CD4-positive, alpha-beta T cell treated with Interleukin-4 for 1 hour (primary cell): ENCODE measurements around the gene PHF20.
"Not testable (repeated sequence)": the region's sequence is repeated elsewhere in the genome, so short reads cannot be mapped to it uniquely, and the experiment has no call there.

Source experiments
- DNase-seq, 2 donors: peaks; one replicate each; pipeline ENCODE4 v3.0.0-alpha.2; 2020 to 2022

PHF20 gene

DNA sequence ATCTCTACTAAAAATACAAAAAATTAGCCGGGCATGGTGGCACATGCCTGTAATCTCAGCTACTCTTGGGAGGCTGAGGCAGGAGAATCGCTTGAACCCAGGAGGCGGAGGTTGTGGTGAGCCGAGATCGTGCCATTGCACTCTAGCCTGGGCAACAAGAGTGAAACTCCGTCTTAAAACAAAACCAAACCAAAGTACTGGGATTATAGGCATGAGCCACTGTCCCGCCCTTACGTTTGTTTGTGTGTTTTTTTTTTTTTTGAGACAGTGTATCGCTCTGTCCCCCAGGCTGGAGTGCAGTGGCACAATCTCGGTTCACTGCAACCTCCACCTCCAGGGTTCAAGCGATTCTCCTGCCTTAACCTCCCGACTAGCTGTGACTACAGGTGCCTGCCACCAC is 12.0 kb downstream of the PHF20 start:
- DNase-seq: not testable (repeated sequence)

DNA sequence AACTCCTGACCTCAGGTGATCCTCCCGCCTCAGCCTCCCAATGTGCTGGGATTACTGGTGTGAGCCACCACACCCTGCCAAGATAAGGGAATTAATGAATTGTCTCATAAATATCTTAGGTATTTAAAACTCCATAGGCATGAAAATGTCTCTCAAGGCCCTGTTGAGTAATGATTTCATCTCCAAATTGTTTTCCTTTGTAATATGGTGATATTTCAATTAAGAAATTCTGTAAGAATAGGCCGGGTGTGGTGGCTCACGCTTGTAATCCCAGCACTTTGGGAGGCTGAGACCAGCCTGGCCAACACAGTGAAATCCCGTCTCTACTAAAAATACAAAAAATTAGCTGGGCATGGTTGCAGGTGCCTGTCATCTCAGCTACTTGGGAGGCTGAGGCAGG is 13.7 kb downstream of the PHF20 start:
- DNase-seq: not testable (repeated sequence)

DNA sequence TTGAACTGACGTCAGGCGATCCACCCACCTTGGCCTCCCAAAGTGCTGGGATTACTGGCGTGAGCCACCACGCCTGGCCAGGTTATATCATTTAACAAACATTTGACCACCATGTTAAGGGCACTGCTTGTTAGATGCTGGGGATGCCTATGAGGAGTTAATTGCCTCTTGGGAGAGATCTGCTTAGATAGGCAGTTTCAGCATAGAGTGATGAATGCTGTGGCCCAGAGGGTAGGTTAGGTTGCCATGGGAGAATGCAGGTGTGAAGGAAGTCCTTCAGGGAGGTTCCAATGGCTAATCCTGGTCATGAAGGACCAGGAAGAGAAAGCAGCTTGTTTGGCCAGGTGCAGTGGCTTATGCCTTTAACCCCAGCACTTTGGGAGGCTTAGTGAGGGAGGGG is 17.0 kb downstream of the PHF20 start:
- no peak for DNase-seq

DNA sequence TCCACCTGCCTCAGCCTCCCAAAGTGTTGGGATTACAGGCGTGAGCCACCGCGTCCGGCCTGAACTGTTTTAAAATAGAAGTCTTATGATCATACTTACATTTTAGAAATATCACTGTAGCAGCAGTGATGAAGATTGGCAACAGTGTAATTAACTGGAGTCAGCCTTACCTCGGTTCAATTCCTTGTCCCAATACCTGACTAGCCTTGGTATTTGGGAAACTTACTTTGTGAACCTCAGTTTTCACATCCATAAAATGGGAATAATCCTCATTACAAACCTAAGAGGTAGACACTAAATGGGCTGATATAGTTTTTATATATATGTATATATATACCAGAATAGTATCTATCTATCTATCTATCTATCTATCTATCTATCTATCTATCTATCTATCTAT is 19.3 kb downstream of the PHF20 start:
- DNase-seq: no peak

DNA sequence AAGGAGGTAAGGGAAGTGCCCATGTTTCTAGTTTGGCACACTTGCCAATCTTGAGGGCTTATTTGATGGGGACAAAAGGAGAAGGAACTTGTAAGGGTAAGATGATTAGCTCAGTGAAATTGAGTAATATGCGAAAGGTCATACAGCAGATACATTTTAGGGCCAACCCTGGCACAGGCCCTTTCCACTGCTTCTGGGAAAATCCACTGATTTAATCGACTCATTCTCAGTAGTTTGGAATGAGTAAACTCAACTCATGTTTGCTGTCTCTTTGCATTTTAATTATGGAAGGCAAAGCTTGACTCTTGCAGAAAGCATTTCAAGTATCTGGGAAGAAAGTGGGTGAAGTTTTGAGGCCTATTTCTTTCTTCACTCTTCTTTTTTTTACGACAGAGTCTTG is 20.0 kb downstream of the PHF20 start:
- DNase-seq: no peak

DNA sequence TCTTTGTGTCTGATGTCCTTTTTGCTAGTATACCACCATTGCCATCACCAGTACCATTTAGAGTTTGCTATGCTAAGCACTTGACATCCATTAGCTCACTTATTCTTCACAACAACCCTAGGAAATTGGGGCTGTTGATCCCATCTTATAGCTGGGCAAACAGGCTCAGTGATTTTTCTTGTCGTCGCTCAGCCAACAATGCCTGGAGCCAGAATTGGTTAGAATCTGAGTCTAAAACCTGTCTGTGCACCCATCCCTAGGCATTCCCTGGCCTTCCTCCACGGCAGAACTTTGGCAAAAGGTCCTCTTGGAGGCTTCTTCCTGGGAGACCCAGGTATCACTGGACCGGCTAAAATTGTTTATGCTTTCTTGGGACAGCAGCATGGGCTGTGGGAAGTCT is 20.9 kb downstream of the PHF20 start:
- DNase-seq: no peak

DNA sequence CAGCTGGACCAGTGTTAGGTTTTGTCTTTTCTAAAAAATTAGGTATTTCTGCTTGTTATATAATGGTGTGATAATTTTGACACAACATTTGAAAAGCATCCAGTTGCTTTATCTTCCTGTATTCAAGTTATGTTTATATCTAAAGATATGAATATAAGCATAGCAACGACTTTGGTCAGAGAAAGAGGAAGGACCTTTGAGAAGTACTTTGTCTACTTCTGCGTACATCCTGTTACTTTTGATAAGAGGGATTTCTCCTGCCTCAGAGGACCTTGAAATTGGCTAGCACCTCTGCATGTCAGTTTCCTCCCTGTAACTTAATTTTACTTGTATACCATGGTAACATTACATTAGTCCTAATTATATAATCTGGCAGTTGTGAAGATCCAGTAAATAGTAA is 24.8 kb downstream of the PHF20 start:
- peak; percentile 45 to 52 for DNase-seq

DNA sequence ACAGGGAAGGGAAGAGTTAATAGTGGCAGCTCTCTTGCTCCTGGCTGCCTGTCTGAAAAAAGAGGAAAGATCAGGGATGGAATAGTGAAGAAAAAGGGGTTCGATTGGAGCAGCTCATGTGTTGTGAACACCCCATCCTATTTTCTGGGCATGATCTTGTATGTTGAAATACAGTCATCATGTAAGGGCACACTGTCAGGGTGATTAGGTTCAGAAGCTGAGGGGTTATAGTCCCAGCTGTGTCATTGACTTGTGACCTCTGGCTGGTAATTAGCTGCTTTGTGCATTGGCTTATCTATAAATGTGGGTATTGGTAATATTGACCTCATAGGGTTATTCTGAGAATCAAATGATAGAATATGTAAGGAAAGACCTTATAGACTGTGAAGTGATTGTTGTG is 30.1 kb downstream of the PHF20 start:
- no peak for DNase-seq

DNA sequence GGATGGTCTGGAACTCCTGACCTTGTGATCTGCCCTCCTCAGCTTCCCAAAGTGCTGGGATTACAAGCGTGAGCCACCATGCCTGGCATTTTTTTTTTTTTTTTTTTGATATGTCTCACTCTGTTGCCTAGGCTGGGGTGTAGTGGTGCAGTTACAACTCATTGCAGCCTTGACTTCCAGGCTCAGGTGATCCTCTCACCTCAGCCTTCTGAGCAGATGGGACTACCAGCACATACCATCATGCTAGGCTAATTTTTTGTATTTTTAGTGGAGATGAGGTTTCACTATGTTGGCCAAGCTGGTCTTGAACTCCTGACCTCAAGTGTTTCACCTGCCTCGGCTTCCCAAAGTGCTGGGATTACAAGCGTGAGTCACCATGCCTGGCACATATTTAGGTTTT is 34.3 kb downstream of the PHF20 start:
- DNase-seq: no peak

DNA sequence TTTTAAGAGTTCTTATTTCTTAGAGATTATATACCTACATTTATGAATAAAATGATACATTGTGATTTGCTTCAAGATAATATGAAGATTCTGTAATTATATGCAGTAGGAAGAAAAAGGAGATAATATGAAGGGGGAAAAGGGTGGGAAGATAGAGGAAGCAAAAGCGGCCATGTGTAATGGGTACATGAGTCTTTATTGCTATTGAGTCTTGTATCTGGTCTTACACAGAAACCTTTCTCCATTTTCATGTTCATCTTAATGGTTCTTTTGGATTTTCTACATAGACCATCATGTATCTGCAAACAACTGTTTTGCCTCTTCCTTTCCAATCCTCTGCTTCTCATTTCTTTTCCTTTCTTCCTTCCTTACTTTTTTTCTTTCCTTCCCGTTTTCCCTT is 36.1 kb downstream of the PHF20 start:
- no peak for DNase-seq

DNA sequence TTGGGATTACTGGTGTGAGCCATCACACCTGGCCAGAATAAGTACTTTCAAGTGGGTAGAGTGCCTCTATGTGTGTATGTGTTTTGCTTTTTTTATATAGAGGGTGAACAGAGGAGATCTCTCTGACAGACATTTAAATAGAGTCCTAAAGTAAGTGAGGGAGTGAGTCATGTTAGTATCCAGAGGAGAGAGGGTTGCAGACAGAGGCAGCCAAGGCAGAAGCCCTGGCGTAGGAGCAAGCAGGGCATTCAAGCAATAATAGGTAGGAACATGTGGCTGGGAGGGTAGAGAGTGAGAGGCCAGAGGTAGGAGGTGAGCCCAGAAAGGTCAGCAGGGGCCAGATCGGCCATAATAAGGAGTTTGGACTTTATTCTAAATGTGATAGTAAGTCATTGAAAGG is 48.9 kb downstream of the PHF20 start:
- no peak for DNase-seq

DNA sequence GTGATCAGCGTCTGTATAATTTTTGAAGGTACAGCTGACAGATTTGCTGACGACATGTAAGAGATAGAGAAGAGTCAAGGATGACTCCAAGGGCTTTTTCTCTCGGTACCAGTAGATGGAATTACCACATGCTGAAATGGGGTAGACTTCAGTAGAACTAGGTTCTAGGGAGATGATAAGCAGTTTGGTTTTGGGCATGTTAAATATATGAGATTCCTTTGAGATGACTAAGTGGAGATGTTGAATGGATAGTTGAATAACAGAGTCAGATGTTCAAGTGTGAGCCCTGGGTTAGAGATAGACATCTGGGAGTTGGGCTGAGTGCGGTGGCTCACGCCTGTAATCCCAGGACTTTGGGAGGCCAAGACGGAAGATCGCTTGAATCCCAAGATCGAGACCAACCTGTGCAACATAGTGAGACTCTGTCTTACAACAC is 50.0 kb downstream of the PHF20 start:
- no peak for DNase-seq

DNA sequence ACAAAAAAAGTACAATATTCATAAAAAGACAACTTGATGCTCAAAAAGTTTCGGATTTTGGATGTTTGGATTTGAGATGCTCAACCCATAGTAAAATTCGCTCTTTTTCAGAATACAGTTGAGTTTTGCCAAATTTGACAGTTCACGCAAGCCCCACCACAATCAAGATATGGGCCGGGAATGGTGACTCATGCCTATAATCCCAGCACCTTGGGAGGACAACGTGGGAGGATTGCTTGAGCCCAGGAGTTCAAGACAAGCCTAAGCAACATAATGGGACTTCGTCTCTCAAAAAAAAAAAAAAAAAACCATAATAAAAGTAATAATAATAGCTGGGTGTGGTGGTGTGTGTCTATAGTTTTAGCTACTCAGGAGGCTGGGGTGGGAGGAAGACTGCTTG is 51.3 kb downstream of the PHF20 start:
- no peak for DNase-seq

DNA sequence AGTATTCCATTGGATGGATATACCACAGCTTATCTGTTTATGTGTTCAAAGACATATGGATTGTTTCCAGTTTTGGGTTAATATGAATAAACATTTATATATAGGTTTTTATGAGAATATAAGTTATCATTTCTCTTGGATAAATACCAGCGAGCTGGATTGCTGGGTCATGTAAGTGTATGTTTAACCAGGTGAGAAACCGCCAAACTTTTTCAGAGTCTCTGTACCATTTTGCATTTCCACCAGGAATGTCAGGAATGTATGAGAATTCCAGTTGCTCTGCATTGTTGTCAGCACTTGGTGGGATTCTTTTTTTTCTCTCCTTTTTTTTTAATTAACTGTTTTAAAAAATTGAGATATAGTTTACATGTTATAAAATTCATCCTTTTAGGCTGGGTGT is 52.1 kb downstream of the PHF20 start:
- DNase-seq: no peak

DNA sequence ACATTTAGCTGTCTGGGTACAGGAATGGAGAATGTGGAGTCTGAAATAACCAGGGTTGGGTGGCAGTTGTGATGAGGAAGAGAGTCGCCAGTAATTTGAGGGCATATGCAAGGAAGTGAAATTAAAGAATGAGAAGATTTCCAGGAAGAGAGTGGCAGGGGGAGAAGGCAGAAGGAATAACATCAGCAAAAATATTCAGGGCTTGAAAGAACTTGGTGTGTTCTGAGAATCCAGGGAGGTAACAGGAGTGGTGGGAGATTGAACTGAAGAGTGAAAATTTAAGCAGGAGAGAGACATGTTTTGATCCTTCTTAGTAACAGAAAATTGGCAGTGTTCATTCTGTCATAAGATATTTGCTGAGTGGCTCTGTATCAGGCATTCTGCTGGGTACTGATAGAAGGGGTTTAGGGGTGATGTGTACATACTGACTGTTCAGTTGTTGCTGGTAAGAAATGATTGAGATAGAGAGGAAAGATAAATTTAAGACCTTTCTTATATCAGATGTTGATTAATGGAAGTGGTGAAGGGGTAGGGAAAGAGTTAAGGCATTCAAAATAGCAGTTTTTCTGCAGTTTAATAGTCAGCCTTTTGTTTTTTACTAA is 54.7 kb downstream of the PHF20 start:
- DNase-seq: no peak

DNA sequence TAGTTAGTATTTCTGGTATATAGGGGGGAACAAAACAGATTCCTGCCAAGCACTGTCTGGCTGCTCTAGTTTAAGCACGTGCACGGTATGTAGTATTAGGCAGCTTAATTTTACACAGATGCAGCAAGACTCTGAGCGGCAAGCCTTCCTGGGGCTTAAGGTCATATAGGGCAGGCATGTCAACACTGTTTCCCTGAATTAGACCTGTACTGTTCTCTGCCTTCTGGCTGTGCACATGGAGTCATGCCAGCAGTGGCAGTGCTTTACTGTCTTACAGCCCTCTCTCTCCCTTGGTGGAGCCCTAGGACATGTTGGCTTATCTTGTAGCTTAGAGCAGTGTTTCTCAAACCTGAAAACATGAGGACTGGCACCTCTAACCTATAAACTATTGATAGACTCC is 56.6 kb downstream of the PHF20 start:
- DNase-seq: no peak

DNA sequence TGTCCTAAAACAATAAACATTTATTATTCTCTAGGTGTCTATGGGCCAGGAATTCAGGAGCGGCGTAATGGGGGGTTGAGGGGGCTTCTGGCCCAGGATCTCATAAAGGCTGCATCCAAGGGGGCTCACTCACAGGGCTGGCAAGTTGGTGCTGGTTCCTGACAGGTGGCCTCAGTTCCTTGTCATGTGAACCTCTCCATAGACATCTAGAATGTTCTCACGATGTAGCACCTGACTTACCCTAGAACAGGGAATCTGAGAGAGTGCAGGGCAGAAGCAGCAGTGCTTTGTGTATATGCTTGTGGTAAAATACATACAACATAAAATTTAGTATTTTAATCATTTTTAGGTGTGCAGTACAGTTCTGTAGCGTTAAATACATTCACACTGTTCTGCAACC is 57.1 kb downstream of the PHF20 start:
- DNase-seq: no peak

DNA sequence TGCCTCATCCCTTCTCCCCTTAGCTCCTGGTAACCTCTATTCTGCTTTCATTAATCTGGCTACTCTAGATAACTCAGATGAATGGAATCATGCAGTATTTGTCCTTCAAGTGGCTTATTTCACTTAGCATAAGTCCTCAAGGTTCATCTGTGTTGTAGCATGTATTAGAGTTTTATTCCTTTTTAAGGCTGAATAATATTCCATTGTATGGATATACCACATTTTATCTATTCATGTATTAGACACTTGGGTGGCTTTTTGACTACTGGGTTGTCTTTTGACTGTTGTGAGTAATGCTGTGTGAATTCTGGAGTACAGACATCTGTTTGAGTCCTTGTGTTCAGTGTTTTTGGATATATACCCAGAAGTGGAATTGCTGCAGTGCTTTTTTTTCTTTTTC is 58.4 kb downstream of the PHF20 start:
- no peak for DNase-seq

DNA sequence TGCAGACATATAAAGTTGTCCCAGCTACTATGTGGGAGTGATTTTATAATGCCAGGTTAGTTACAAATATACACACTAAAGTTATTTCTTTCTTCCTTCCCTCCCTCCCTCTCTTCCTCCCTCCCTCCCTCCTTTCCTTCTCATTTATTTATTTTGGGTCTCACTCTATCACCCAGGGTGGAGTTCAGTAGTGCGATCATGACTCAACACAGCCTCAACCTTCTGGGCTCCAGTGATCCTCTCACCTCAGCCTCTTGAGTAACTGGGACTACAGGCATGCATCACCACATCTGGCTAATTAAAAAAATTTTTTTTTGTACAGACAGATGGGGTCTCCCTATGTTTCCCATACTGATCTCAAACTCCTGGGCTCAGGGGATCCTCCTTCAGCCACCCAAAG is 59.2 kb downstream of the PHF20 start:
- DNase-seq: no peak

DNA sequence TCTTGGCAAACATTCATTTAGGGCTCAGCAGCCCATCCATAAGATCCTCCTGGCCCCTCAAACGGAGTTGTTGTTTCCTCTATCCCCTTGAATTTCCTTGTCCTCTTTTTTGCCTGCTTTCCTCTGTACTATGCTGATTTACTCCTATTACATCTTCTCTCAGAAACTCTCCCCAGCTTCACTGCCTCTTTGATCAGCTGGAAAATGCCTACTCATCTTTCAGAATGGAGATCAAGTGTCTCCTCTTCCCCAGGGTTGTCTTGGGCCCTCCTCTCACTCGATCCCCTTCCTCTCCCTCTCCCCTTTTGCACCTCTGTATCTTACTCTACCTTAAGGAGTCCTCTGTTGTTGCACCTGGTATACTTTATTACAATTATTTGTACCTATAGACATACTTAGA is 60.2 kb downstream of the PHF20 start:
- DNase-seq: no peak

DNA sequence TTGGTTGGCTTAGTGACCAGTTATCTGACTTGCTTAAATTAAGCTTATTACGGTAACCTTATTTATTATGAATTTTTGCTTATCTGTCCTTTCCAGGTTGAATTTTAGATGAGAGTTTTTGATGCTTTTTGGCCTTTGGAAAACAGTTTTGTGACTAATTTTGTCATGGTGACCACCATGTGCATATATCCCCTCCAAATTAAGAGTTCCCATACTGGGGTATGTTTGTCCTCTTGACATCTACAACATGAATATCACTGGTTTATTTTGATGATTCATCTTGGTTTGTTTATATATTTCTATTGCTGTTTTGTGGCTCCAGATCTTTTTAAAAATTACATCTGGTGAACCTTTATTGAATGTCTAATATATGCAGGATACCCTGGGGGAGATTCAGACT is 61.4 kb downstream of the PHF20 start:
- DNase-seq: no peak

DNA sequence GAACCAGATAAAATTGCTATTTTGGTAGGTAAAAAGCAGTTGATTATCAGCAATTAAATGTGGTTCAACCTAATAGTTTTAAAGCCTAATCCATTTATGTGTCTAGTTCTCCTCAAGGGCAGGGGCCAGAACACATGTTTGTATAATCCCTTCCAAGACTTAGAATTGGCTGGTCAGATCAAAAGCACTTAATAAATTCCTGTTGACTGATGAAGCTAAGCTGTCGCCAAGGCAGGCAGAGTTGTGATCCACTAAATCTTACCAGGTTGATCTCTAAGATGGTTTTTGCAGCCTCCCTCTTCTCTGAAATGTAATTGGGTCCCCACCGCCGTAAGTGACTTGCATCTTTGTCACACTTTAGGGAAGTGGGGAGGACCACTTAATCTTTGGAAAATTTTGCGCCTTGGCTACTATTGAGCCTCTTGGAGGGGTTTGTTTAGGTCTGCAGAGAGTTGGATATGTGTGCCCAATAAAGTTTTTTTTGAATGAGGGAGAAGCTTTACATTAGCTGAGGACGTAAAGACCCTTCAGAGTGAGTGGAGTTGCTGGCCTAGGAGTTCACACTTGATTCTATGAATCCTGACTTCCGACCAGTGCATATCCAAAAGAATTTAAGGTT is 65.9 kb downstream of the PHF20 start:
- DNase-seq: no peak

DNA sequence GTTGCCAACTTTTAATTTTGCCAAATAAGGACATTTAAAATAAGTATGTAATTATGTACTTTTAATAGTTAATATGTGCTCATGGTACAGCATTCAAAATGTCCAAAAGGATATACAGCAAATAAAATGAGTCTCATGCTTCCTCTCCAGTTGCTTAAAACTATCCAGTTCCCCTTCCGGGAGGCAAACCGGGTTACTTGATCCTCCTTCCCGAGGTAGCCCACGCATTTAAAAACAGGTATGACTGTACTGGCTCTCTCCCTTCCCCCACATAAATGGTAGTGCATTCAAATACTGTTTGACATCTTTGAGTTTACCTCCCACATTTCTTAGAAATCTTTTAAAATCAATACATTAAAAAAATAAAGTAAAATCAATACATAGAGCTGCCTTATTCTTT is 66.4 kb downstream of the PHF20 start:
- DNase-seq: no peak

DNA sequence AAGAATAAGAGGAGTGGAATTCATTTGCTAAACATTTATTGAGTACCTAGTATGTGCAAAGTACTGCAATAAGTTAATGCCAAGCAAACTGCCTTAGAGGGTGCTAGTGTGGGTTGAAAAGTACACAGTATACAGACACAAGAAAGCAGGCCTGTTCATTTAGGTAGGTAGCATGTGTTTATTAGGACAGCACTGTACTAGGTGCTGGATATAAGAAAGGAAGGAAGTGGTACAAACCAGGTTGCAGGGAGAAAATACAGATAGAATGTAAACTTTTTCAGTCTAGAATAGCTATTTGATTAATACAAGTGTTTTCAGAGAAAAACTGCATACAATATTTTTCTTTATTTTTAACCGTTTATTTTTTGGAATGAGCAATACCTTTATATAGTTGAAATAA is 68.1 kb downstream of the PHF20 start:
- DNase-seq: peak in 1 of 2 donors; percentile 22

DNA sequence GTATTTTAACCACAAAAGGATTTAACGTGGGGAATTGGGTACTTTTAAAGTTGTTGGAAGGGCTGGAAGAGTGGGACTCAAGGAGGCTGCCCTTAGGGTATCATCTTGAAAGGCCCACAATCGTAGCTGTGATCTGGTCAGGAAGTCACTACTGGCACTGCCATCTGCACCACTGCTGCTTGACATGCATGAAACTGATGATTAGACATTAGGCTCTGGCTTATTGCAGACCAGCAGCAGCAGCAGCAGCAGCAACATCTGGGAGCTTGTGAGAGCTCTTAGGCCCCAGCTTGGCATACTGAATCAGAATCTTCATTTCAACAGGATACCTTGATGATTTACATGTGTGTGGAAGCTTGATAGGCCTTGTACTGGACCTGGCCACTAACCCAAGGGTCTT is 68.6 kb downstream of the PHF20 start:
- DNase-seq: no peak
